Measurements from ENCODE around the gene IMMP2L.

The IMMP2L gene

DNA sequence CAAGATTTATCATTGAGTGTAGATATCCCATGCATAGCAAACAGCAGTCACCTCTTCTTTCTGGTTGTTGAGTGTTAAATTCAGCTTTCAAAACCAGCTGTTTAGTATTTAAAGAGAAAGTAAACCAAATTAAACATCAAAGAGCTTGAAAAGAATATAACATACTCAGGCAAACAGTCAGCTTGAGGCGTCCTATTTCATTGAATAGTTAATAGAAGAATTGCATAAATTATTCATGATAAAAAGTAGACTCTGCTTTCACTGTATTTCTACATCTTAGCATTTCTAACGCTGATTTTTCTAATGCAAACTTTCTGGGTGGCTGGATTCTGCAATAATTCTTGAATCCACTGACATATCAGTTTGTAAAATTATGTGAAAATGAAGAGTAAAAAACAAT lies 935.9 kb downstream of the IMMP2L start:
- no peak for DNase-seq (ENCODE audit: low read depth)

DNA sequence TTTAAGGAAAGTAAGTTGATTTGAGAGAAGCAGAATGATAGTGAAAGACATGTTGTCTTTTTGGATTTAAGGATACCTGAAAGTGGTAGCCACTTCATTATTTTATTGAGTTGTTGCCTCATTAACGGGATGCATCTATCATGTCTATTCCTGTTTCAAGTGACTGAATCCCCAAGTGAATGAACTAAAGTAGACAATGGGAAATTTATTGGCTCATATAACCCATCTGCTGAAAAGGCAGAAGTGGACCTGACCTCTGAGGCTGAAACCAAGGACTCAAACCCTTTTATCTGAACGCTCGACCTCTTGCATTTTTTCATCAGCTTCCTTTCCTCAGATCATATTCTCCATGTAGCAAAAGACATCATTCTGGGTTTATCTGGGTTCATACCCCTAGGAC lies 937.0 kb downstream of the IMMP2L start:
- DNase-seq (ENCODE audit: low read depth): no peak

DNA sequence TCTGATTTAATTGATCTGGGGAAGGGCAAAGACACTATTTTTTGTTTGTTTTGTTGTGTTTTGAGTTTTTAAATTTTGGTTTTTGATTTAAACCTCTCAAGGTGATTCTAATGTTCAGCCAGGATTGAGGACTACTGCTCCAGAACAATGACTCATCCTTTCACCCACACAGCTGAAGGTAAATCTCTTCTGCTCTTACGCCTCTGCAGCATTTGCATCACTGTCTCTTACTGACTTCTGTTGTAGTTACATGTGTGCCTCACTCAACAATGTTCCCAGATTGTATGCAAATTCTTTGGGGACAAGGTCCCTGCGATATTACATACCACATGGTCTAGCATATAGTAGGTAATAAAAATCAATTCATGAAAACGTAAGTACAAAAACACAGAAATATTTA lies 938.9 kb downstream of the IMMP2L start:
- no peak for DNase-seq (ENCODE audit: low read depth)

DNA sequence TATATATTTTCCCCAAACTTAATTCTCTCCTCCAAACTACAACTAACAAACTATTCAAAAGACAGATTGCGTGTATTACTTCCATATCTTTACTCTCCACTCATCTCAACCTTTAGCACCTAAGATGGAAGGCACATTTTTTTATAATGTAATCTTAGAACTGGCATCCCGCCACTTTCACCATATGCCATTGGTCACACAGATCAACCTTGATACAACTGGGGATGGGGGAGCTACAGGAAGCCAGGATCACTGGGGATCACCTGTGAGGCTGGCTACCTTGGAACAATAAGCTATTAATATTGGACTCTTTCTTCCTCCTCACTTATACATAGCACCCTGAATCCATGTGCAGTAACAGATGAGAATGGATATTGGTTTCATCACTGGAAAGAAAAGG lies 941.0 kb downstream of the IMMP2L start:
- DNase-seq (ENCODE audit: low read depth): no peak

DNA sequence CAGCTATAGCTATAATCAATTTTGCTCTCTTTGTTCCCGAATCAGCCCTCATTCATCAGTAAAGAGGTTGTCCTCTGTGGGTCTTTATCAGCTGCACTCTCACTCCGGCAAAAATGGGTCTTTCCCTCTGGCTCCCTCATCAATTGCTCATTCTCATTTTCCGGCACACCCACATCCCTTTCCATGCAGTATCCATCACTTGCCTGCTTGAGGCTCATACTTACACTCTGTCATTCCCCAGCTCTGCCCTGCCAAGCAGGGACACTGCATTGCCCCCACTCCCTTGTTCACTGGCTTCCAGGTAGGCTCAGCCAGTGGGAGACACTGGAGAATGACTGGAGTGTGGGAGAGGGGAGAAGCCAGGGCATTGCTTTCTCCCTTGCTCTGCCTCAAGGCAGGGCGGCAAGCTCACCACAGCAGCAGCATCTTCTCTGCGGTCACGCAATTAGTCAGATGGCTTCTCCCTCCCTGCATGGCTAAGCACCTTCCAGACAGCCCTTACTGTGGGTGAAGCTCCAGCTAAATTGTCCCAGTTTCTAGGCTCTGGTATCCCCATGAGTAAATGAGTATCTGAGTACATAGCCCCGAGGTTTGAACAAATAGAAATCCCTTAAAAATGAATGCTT lies 942.1 kb downstream of the IMMP2L start:
- no peak for DNase-seq (ENCODE audit: low read depth)
